A673 (cell line): ENCODE data around the gene GNG12.

Experiments used
- CTCF ChIP-seq: fragments of 300-800, 200-600 bp; sonication (generic); conservative IDR thresholded peaks from 2 replicates; pipeline ENCODE4 v1.5.1; 2017; ENCODE audit warnings: low read depth, mild to moderate bottlenecking, antibody characterized with exemption, low read length, moderate library complexity, mixed read lengths
- EZH2 ChIP-seq: fragments of 200-600 bp; sonication (generic); IDR thresholded peaks from 2 replicates; pipeline ENCODE4 v1.6.1; 2017; ENCODE audit warnings: borderline replicate concordance, low read depth, mild to moderate bottlenecking, mixed read lengths, antibody characterized with exemption, low read length; ENCODE audit not compliant: poor library complexity, severe bottlenecking

GRCh38 chr1:67787746-67788145 is 45.5 kb downstream of the GNG12 start:
- TF ChIP-seq CTCF = no peak
- no peak for TF ChIP-seq EZH2
